Panc1 (cell line): ENCODE data around the gene FRMD8. TPM values are rescaled to one million over a fixed set of nuclear protein-coding genes. Genes with fewer than 3 reads are reported as not detected.

Source experiments
- ATAC-seq: fragments of 200-7000 bp; cut with Tn5 transposase; 2 replicates; pipeline ENCODE4 v1.9.1; 2020; ENCODE audit warnings: mild to moderate bottlenecking, moderate library complexity
- BruUV-seq: library from RNA; stranded (reverse); fragments of 400-500 nt; replicated peaks from 2 replicates; lab custom pipeline; 2021; lab: Mats Ljungman, UMichigan
- CTCF ChIA-PET: fragments of 300-600 bp; sonication (Branson Sonifier 250); formaldehyde crosslinking; loops from one replicate; lab custom pipeline; 2022; ENCODE audit warnings: antibody characterized with exemption; lab: Charles Lee
- POLR2A ChIA-PET: fragments of 300-600 bp; sonication (Branson Sonifier 250); formaldehyde crosslinking; loops from one replicate; lab custom pipeline; 2022; ENCODE audit warnings: antibody characterized with exemption; lab: Charles Lee
- DNase-seq: peaks from one replicate; pipeline ENCODE4 v3.0.0-alpha.2; 2010; ENCODE audit warnings: low read depth, low spot score
- H3K27ac ChIP-seq: 2 replicates; pipeline ENCODE4 v1.5.1; 2011; ENCODE audit warnings: mild to moderate bottlenecking, low read length, inconsistent platforms
- H3K27me3 ChIP-seq: fragments of 200-500 bp; sonication (Bioruptor generic); 2 replicates; pipeline ENCODE4 v1.6.0; 2014; ENCODE audit warnings: low read length, inconsistent platforms; ENCODE audit not compliant: control insufficient read depth, insufficient read depth
- H3K36me3 ChIP-seq: fragments of 200-500 bp; sonication (Bioruptor generic); 2 replicates; pipeline ENCODE4 v1.5.1; 2014; ENCODE audit warnings: inconsistent platforms, mild to moderate bottlenecking, low read length, moderate library complexity; ENCODE audit not compliant: control insufficient read depth, insufficient read depth
- H3K4me1 ChIP-seq: 2 replicates; pipeline ENCODE4 v1.5.1; 2011; ENCODE audit warnings: inconsistent platforms, mild to moderate bottlenecking, low read length, moderate library complexity; ENCODE audit not compliant: control insufficient read depth, insufficient read depth
- H3K4me3 ChIP-seq, 2 experiments: 2 replicates each; pipeline ENCODE4 v1.5.1; 2011 to 2012; ENCODE audit warnings: low read depth in 2 of 2, low read length in 2 of 2, mild to moderate bottlenecking in 2 of 2, inconsistent platforms in 1 of 2, moderate library complexity in 1 of 2
- H3K9me3 ChIP-seq: fragments of 200-500 bp; sonication (Bioruptor generic); 2 replicates; pipeline ENCODE4 v1.5.1; 2014; ENCODE audit warnings: low read depth, mild to moderate bottlenecking, inconsistent platforms, low read length, moderate library complexity; ENCODE audit not compliant: control insufficient read depth, insufficient read depth
- POLR2AphosphoS5 ChIP-seq: IDR thresholded peaks from 2 replicates; pipeline ENCODE4 v1.6.1; 2012; ENCODE audit warnings: mild to moderate bottlenecking, low read depth, low read length, moderate library complexity
- SIN3A ChIP-seq: IDR thresholded peaks from 2 replicates; pipeline ENCODE4 v1.6.1; 2012; ENCODE audit warnings: low read depth, mild to moderate bottlenecking, low read length, moderate library complexity, borderline replicate concordance; ENCODE audit not compliant: insufficient read depth
- TCF7L2 ChIP-seq: IDR thresholded peaks from 2 replicates; pipeline ENCODE4 v1.6.1; 2011; ENCODE audit warnings: mild to moderate bottlenecking, low read depth, low read length, inconsistent platforms
- in situ Hi-C: cut with HindIII; loops from 2 replicates; pipeline ENCODE4 v1.10.0; 2016; ENCODE audit warnings: low sequenced_read_pairs, low pct_unique_long_range_greater_than_20kb
- intact Hi-C: fragments of 100-400 bp; cut with micrococcal nuclease; formaldehyde crosslinking; loops from one replicate; pipeline ENCODE4 v1.10.0; 2022; ENCODE audit not compliant: unreplicated experiment
- total RNA-seq: library from RNA; stranded (reverse); gene quantifications from one replicate; pipeline ENCODE4 v1.2.1, GENCODE V29; 2021; ENCODE audit not compliant: unreplicated experiment
- TF ChIP-seq, protein P1 (sequence below), 2 experiments: IDR thresholded peaks; 2 replicates each; pipeline ENCODE4 v1.6.1; 2011 to 2012; ENCODE audit warnings: low read depth in 2 of 2, control low read depth in 1 of 2, low read length in 1 of 2, mild to moderate bottlenecking in 1 of 2, moderate library complexity in 1 of 2; ENCODE audit not compliant: insufficient read depth in 1 of 2
- TF ChIP-seq, protein P2 (sequence below): fragments of 450-650 bp; IDR thresholded peaks from 2 replicates; pipeline ENCODE4 v1.5.1; 2017; ENCODE audit warnings: mild to moderate bottlenecking

The FRMD8 gene
- total RNA-seq, 1 experiment from 2014 or later: 85.8 TPM

DNA sequence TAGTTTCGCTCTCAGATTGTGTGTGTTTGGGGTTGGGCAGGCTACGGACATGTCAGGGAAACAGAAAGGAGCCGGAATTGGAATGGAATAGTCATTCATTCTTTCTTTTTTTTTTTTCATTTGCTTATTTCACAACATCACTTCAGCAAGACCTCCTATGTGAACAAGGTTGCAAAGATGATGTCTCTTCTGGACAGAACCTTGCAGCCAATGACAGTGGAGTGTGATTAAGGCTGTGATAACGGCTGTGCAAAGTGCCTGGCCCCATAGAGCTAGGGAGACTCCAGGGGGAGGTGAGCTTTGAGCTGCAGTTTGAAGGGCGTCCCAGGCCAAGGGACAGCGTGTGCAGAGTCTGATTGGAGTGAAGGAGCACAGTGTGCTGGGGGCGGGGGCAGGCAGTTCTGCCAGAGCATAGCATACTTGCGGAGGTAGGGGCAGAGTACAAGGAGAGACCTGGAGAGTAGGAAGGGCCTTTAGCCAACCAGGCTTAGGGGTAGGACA is 28.5 kb upstream of the FRMD8 start:
- ATAC-seq: no peak
- H3K27me3 ChIP-seq: no peaks in the 10 kb centered on the region
- BruUV-seq: no TSS peak
- no peaks in the 10 kb centered on the region for H3K9me3 ChIP-seq
- DNase-seq: no peak
- ChIA-PET POLR2A (interaction anchor here (0.5 kb wide), 1 partner anchor 151 kb away, joined by 7 read pairs; no protein-coding TSS in a partner anchor), CTCF (no interaction called here)
- TF ChIP-seq TCF7L2 (no peak), SIN3A (no peak), POLR2AphosphoS5 (no peak)
- TF ChIP-seq, protein P1, sequence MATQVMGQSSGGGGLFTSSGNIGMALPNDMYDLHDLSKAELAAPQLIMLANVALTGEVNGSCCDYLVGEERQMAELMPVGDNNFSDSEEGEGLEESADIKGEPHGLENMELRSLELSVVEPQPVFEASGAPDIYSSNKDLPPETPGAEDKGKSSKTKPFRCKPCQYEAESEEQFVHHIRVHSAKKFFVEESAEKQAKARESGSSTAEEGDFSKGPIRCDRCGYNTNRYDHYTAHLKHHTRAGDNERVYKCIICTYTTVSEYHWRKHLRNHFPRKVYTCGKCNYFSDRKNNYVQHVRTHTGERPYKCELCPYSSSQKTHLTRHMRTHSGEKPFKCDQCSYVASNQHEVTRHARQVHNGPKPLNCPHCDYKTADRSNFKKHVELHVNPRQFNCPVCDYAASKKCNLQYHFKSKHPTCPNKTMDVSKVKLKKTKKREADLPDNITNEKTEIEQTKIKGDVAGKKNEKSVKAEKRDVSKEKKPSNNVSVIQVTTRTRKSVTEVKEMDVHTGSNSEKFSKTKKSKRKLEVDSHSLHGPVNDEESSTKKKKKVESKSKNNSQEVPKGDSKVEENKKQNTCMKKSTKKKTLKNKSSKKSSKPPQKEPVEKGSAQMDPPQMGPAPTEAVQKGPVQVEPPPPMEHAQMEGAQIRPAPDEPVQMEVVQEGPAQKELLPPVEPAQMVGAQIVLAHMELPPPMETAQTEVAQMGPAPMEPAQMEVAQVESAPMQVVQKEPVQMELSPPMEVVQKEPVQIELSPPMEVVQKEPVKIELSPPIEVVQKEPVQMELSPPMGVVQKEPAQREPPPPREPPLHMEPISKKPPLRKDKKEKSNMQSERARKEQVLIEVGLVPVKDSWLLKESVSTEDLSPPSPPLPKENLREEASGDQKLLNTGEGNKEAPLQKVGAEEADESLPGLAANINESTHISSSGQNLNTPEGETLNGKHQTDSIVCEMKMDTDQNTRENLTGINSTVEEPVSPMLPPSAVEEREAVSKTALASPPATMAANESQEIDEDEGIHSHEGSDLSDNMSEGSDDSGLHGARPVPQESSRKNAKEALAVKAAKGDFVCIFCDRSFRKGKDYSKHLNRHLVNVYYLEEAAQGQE (IDR thresholded peaks at IDR 0.05; ENCODE audit: insufficient read depth in 1 of 2, low read depth in 2 of 2, low read length in 1 of 2): no peak
- TF ChIP-seq, protein P2, sequence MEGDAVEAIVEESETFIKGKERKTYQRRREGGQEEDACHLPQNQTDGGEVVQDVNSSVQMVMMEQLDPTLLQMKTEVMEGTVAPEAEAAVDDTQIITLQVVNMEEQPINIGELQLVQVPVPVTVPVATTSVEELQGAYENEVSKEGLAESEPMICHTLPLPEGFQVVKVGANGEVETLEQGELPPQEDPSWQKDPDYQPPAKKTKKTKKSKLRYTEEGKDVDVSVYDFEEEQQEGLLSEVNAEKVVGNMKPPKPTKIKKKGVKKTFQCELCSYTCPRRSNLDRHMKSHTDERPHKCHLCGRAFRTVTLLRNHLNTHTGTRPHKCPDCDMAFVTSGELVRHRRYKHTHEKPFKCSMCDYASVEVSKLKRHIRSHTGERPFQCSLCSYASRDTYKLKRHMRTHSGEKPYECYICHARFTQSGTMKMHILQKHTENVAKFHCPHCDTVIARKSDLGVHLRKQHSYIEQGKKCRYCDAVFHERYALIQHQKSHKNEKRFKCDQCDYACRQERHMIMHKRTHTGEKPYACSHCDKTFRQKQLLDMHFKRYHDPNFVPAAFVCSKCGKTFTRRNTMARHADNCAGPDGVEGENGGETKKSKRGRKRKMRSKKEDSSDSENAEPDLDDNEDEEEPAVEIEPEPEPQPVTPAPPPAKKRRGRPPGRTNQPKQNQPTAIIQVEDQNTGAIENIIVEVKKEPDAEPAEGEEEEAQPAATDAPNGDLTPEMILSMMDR: no peak
- intact Hi-C loops: no loop called here
- H3K27ac ChIP-seq: no peak overlapping the region
- H3K4me1 ChIP-seq: peaks cover 5% of the 10 kb centered on the region; the same call in 1 of the 2 replicates
- peaks cover 2% of the 10 kb centered on the region; the same call in 1 of the 2 replicates for H3K36me3 ChIP-seq
- in situ Hi-C loops: no loop called here
- no peak overlapping the region for H3K4me3 ChIP-seq

DNA sequence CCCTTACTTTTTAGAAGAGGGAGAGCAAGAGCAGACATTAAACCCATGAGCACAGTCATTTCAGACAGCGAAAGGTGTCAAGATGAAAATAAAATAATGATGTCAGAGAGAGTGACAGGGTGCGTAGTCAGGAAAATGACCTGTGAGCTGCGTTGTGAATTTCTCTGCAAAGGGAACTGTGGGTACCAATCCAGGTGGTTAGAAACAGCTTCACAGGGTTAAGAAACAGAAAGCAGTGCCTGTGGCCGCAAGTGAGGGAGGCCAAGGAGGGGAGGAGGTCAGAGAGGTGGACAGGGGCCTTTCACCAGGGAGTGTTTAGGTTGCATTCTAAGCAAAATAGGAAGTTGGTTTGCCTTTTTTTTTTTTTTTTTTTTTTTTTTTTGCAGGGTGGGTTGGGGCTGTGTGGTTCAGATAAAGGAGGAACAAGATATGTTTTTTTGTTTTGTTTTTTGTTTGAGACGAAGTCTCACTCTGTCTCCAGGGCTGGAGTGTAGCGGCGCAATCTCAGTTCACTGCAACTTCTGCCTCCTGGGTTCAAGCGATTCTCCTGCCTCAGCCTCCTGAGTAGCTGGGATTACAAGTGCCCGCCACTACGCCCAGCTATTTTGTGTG is 24.0 kb upstream of the FRMD8 start:
- Histone ChIP-seq H3K36me3 (no peaks in the 10 kb centered on the region), H3K4me3 (no peak overlapping the region), H3K27ac (no peak overlapping the region), H3K4me1 (peaks cover 7% of the 10 kb centered on the region), H3K9me3 (no peaks in the 10 kb centered on the region), H3K27me3 (no peaks in the 10 kb centered on the region)
- intact Hi-C loops: no loop called here
- DNase-seq (no peak), ATAC-seq (no peak)
- ChIA-PET POLR2A (interaction anchor here (0.6 kb wide), 1 partner anchor 131 kb away, joined by 3 read pairs; no protein-coding TSS in a partner anchor), CTCF (no interaction called here)
- in situ Hi-C loops: no loop called here
- BruUV-seq: no TSS peak
- TF ChIP-seq, protein P2: no peak
- TF ChIP-seq, protein P1 (IDR thresholded peaks at IDR 0.05; ENCODE audit: insufficient read depth in 1 of 2, low read depth in 2 of 2, low read length in 1 of 2): no peak
- TF ChIP-seq SIN3A: no peak
- no peak for TF ChIP-seq TCF7L2
- no peak for TF ChIP-seq POLR2AphosphoS5
